ENCODE measurements around the gene CXCR5. TPM values are rescaled to one million over a fixed set of nuclear protein-coding genes. Genes with fewer than 3 reads are reported as not detected.

CXCR5 gene
- total and polyA plus RNA-seq, 2 of the 4 experiments (the other 2 are of a cell fraction) = not detected

GRCh38 chr11:118895093-118896039 lies 11.7 kb downstream of the CXCR5 start:
- in situ Hi-C loops (cut with MboI; ENCODE audit: low sequenced_read_pairs) = no loop called here
- TF ChIP-seq ELK1 (IDR thresholded peaks at IDR 0.05; ENCODE audit: borderline replicate concordance, low read depth, low read length) (no peak), CTCF (conservative IDR thresholded peaks at IDR 0.05; ENCODE audit: low read depth, low read length) (no peak), RCOR1 (IDR thresholded peaks at IDR 0.05; ENCODE audit: insufficient replicate concordance, low read length) (no peak), BHLHE40 (IDR thresholded peaks at IDR 0.05; ENCODE audit: low read depth, low read length) (no peak)
- CTCF ChIA-PET = no interaction called here

More at GRCh38 chr11:118895093-118896039, 11.7 kb downstream of the CXCR5 start:
- Histone ChIP-seq H4K5ac (ENCODE audit: low read depth, low read length) (no peak overlapping the region), H4K8ac (ENCODE audit: low read depth in 2 of 2, low read length in 2 of 2) (no peak overlapping the region; a peak in 1 of 4 replicates), H3K4me3 (ENCODE audit: insufficient read depth, low read depth, low read length) (no peak overlapping the region), H3K9me3 (ENCODE audit: control insufficient read depth, insufficient read depth, low read length) (no peaks in the 10 kb centered on the region), H3K9me1 (ENCODE audit: insufficient read depth, low read length) (no peaks in the 10 kb centered on the region; the same call in 1 of the 2 replicates), H3K14ac (replicated peaks; ENCODE audit: low read depth, low read length) (no peak overlapping the region), H2BK5ac (ENCODE audit: low read depth, low read length, poor library complexity, severe bottlenecking) (no peak overlapping the region), H3K4me2 (ENCODE audit: low read depth, low read length) (no peak overlapping the region), H3K18ac (ENCODE audit: low read depth, low read length) (no peak overlapping the region), H3K23ac (ENCODE audit: low read depth, low read length) (no peak overlapping the region; the same call in 1 of the 2 replicates), H3K9ac (ENCODE audit: low read depth, low read length) (no peak overlapping the region), H3K36me3 (ENCODE audit: control insufficient read depth, insufficient read depth, low read length) (peaks cover 37% of the 10 kb centered on the region), H3K4ac (ENCODE audit: low read depth, low read length) (no peak overlapping the region), H2BK120ac (ENCODE audit: low read depth, low read length) (no peak overlapping the region), H4K91ac (ENCODE audit: insufficient read depth, low read depth, low read length) (no peak overlapping the region), H2BK20ac (ENCODE audit: low read depth, low read length) (no peak overlapping the region), H2AFZ (replicated peaks; ENCODE audit: low read length, poor library complexity) (peak overlapping the region; percentile 61), H2AK5ac (ENCODE audit: low read depth, low read length) (peak overlapping the region; percentile 14; the same call in 1 of the 2 replicates), H3K56ac (ENCODE audit: extremely low read depth, insufficient read depth, low read length) (no peak overlapping the region), H4K20me1 (ENCODE audit: insufficient read depth, low read length) (peaks cover 40% of the 10 kb centered on the region), H2AK9ac (replicated peaks; ENCODE audit: low read depth, low read length, poor library complexity) (peak overlapping the region; percentile 53), H3K4me1 (ENCODE audit: control insufficient read depth, insufficient read depth, low read length) (peaks cover 2% of the 10 kb centered on the region; the same call in 1 of the 2 replicates), H3K79me1 (ENCODE audit: low read depth in 1 of 2, low read length in 2 of 2) (peaks cover 10 to 27% of the 10 kb centered on the region in 2 experiments; a peak in 2 of 4 replicates), H3K27me3 (ENCODE audit: control insufficient read depth, insufficient read depth, low read length) (no peaks in the 10 kb centered on the region), H2BK15ac (ENCODE audit: low read depth, low read length) (no peak overlapping the region), H3K27ac (ENCODE audit: insufficient read depth, low read length) (no peak overlapping the region)
- POLR2A ChIA-PET (ENCODE audit: unreplicated experiment) = no interaction called here
- dilution Hi-C loops (cut with HindIII; ENCODE audit: low sequenced_read_pairs, unreplicated experiment) = no loop called here
- WGBS, 2 experiments (ENCODE audit: extremely low coverage in 2 of 2, insufficient read length in 1 of 2) = 60% methylated on average over 5 of the region's 26 CpGs; no CpG with 5 or more reads in 1 of the 2 experiments
- BruUV-seq (replicated peaks) = no TSS peak
- intact Hi-C loops (cut with micrococcal nuclease) = no loop called here
- no peak for DNase-seq
- no peak for ATAC-seq (ENCODE audit: low read depth)
